IPS-15b (cell line): ENCODE measurements around the gene ARHGAP30.

Experiments
- H3K27me3 ChIP-seq: one replicate; pipeline ENCODE4 v1.6.1; 2013; ENCODE audit warnings: low read length; ENCODE audit not compliant: control insufficient read depth, insufficient read depth
- H3K36me3 ChIP-seq: one replicate; pipeline ENCODE4 v1.6.1; 2013; ENCODE audit warnings: low read length; ENCODE audit not compliant: control insufficient read depth, insufficient read depth
- H3K4me1 ChIP-seq: one replicate; pipeline ENCODE4 v1.6.1; 2013; ENCODE audit warnings: mild to moderate bottlenecking, low read length; ENCODE audit not compliant: control insufficient read depth, insufficient read depth
- H3K4me3 ChIP-seq: one replicate; pipeline ENCODE4 v1.5.1; 2013; ENCODE audit warnings: low read depth, low read length
- H3K9ac ChIP-seq: one replicate; pipeline ENCODE4 v1.6.1; 2013; ENCODE audit warnings: low read depth, mild to moderate bottlenecking, low read length
- H3K9me3 ChIP-seq: one replicate; pipeline ENCODE4 v1.6.1; 2013; ENCODE audit warnings: mild to moderate bottlenecking, low read length; ENCODE audit not compliant: control insufficient read depth, insufficient read depth

The ARHGAP30 gene

DNA sequence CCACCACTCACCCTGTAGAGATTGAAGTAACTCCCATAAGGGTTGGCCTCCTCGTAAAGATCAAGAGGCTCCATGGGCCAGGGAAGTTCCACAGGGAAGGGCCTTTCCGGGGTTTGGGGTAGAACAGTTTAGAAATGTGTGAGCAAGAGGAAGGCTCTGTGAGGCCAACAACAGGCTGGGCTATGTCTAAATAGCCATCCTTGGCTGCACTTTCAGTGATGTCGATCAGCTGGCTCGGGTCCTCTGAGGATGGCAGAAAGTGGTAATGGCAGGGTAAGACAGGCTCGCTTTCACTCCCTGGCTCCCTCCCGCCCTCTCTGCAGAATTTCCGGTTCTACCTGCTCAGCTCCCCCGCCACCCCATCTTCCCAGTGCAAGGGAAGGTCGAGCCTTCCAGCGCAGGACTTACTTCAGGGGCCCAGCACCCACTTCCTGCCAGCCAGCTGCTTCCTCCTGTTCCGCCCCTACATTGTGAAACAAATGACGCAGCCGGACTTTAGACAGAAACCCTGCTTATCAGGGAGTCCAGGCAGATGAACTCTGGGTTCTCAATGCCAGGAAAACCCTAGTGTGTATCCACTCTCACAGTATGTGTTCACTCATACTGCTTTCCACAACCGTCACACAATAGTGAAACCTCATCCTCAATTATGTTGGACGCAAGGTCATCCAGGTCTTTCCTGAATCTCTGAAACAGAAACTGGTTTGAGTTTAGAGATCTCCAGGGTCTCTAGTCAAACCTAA is 56.0 kb downstream of the ARHGAP30 start:
- H3K9ac ChIP-seq = peak overlapping the region; percentile 3
- H3K4me1 ChIP-seq = peaks cover 31% of the 10 kb centered on the region
- H3K36me3 ChIP-seq = peaks cover 2% of the 10 kb centered on the region
- peak overlapping the region; percentile 20 for H3K4me3 ChIP-seq
- H3K9me3 ChIP-seq = no peaks in the 10 kb centered on the region
- H3K27me3 ChIP-seq = no peaks in the 10 kb centered on the region

DNA sequence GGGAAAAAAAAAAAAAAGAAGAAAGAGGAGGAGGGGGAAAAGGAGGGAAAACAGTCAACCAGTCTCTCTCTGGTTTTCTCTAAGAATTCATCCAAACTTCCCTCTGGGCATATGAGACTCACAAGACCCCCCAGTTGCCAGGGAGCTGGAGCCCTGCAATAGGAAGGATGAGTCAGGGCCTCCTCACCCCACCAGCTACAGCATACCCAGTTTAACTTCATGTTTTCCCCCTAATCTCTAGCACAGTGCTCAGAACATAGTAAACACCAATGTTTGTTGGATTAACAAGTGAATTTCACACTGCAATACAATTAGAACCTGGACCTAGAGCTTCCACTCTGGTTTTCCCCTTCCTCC is 56.6 kb downstream of the ARHGAP30 start:
- Histone ChIP-seq H3K4me1 (peaks cover 26% of the 10 kb centered on the region), H3K9ac (no peak overlapping the region), H3K36me3 (peaks cover 2% of the 10 kb centered on the region), H3K27me3 (no peaks in the 10 kb centered on the region), H3K4me3 (no peak overlapping the region), H3K9me3 (no peaks in the 10 kb centered on the region)

DNA sequence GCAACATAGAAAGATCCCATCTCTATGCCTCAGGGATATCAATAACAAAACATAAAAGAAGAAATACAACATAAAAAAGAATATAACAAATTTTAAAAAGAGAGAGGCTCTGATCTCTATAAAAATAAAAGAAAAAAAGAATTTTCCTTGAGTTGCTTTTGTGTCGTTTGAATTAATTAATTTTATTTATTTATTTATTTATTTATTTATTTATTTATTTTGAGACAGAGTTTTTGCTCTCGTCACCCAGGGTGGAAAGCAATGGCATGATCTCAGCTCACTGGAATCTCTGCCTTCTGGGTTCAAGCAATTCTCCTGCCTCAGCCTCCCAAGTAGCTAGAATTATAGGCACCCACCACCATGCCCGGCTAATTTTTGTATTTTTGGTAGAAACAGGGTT is 57.3 kb downstream of the ARHGAP30 start:
- no peak overlapping the region for H3K9ac ChIP-seq
- peaks cover 5% of the 10 kb centered on the region for H3K36me3 ChIP-seq
- H3K9me3 ChIP-seq = no peaks in the 10 kb centered on the region
- peaks cover 20% of the 10 kb centered on the region for H3K4me1 ChIP-seq
- H3K4me3 ChIP-seq = no peak overlapping the region
- H3K27me3 ChIP-seq = no peaks in the 10 kb centered on the region

DNA sequence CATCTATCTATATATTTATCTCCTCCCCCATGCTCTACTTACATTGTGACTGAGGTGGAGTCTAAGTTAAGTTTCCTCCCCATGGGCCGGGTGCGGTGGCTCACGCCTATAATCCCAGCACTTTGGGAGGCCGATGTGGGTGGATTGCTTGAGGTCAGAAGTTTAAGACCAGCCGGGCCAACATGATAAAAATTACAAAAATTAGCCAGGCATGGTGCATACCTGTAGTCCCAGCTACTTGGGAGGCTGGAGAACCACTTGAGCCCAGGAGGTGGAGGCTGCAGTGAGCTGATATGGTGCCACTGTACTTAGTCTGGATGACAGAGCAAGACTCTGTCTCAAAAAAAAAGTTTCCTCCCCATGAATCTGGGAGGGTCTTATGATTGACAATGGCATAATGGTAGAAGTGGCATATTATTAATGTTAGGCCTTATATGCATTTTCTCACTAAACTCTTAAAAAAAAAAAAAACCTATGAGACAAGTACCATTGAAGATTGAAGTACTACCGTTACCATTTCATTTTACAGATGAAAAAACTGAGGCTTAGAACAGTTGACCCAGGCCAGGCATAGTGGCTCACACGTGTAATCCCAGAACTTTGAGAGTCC is 60.0 kb downstream of the ARHGAP30 start:
- no peaks in the 10 kb centered on the region for H3K9me3 ChIP-seq
- peaks cover 5% of the 10 kb centered on the region for H3K36me3 ChIP-seq

DNA sequence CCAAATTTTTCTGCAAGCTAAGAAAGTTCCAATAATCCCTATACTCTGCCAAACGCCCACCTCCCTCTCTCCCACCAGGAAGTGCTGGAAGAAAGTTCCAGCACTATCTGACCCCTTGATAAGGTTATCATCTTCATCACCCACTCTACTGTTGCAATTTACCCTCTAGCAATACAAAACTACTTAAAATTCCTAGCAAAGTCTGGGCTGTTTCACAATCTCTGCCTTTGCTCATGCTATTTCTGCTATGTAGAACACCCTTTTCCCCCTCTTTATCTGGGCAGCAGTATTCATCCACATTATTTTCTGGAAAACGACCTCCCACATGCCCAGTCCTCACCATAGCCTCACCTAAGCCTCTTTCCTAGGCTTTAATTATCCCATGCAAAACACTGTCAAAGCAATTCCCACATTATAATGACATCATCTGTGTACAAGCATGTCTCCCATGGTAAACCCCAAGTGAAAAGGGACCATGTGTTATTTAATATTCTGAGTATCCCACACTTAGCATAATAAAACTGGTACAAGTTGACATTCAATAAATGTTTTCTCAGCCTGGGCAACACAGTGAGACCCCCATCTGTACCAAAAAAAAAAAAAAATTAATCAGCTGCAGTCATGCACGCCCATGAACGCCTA is 60.7 kb downstream of the ARHGAP30 start:
- Histone ChIP-seq H3K27me3 (no peaks in the 10 kb centered on the region), H3K9me3 (no peaks in the 10 kb centered on the region), H3K36me3 (peaks cover 5% of the 10 kb centered on the region), H3K4me3 (no peak overlapping the region), H3K4me1 (peaks cover 8% of the 10 kb centered on the region), H3K9ac (no peak overlapping the region)

More for the DNA sequence above, 60.0 kb downstream of the ARHGAP30 start:
- H3K27me3 ChIP-seq = no peaks in the 10 kb centered on the region
- H3K9ac ChIP-seq = no peak overlapping the region
- H3K4me3 ChIP-seq = no peak overlapping the region
- peaks cover 13% of the 10 kb centered on the region for H3K4me1 ChIP-seq

DNA sequence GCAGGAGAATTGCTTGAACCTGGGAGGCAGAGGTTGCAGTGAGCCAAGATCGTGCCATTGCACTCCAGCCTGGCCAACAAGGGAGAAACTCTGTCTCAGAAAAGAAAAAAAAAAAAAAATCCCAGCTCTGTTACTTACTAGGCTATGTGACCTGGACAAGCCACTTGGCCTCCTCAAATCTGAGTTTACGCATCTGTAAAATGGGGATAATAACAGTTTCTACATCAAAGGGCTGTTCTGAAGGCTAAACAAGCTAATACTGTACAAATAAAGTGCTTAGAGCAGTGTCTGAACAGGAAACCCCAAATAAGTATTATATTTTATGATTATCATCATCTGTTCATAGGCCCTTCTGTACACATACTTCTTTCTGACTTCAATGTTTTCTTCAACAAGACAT is 62.3 kb downstream of the ARHGAP30 start:
- Histone ChIP-seq H3K9me3 (no peaks in the 10 kb centered on the region), H3K9ac (no peak overlapping the region), H3K36me3 (peaks cover 5% of the 10 kb centered on the region), H3K4me3 (no peak overlapping the region), H3K4me1 (no peaks in the 10 kb centered on the region), H3K27me3 (no peaks in the 10 kb centered on the region)

DNA sequence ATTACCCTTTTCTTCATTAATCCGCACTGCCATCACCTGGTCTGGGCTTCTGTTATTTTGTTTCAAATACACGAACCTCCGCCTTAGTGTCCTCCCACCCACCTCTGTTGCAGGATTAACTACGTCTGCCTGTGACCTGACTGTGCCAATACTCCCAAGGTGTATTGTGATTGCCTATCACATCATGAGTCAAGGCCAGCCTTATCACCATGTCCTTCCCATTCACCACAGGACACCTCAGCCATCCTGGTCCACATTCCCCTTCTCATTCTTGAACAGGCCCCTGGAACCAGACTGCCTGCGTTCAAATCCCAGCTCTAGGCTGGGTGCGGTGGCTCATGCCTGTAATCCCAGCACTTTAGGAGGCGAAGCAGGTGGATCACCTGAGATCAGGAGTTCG is 63.1 kb downstream of the ARHGAP30 start:
- Histone ChIP-seq H3K36me3 (peaks cover 8% of the 10 kb centered on the region), H3K9me3 (no peaks in the 10 kb centered on the region), H3K4me3 (no peak overlapping the region), H3K27me3 (no peaks in the 10 kb centered on the region), H3K4me1 (no peaks in the 10 kb centered on the region), H3K9ac (no peak overlapping the region)

DNA sequence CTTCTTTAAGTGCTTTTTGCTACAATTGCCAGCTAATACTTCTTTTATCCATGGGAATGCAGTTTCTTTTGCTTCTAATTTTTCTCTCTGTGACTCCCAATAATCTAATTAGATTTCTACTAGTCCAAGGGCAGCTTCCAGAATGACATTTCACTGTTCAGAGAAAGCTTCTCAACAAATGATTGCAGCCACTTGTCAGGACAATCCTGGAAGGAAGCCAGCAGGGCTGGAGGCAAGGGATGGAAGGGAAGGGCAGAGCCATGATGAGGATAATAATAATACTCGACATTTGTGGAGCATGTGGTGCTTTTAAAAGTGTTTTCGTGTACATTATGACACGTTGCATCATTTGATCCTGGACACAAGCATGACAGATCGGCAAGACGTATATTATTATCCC is 68.2 kb downstream of the ARHGAP30 start:
- no peaks in the 10 kb centered on the region for H3K27me3 ChIP-seq
- peaks cover 43% of the 10 kb centered on the region for H3K36me3 ChIP-seq

DNA sequence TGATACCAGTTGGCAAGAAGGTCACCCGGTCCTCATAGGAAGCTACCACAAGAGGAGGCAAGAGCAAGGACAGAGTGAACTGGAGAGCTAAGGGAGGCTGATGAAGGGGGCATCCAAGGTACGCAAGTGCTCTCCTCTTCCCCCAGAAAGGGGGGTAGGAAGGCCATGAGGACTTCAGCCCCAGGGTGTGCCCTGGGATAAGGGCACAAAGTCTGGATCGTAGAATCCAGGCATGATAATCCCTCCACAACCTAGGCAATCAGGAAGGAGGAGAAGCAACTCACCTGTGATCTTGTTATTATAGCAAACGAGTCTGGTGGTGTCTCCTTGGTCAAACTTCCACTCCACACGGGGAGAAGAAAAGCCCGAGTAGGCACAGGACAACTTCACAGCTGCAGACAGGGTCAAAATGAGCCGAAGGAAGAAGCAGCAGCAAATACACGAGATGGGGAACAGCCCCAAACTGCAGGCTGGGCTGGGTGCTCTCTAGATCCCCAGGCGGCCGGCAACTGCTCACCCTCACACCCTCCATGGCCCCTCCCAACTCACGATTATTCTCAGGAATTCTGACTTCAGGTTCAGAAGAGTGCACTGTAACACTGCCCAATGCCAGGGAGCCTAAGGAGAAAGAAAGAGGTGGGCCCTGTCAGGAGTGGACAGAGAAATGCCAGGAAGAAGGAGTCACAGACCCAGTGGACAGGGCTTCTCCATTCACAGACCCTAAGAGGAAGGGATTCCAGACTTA is 68.8 kb downstream of the ARHGAP30 start:
- Histone ChIP-seq H3K9me3 (no peaks in the 10 kb centered on the region), H3K27me3 (no peaks in the 10 kb centered on the region), H3K4me3 (no peak overlapping the region), H3K36me3 (peaks cover 43% of the 10 kb centered on the region), H3K9ac (no peak overlapping the region), H3K4me1 (no peaks in the 10 kb centered on the region)

More for the DNA sequence above, 68.2 kb downstream of the ARHGAP30 start:
- Histone ChIP-seq H3K4me3 (no peak overlapping the region), H3K4me1 (no peaks in the 10 kb centered on the region), H3K9ac (no peak overlapping the region), H3K9me3 (no peaks in the 10 kb centered on the region)

DNA sequence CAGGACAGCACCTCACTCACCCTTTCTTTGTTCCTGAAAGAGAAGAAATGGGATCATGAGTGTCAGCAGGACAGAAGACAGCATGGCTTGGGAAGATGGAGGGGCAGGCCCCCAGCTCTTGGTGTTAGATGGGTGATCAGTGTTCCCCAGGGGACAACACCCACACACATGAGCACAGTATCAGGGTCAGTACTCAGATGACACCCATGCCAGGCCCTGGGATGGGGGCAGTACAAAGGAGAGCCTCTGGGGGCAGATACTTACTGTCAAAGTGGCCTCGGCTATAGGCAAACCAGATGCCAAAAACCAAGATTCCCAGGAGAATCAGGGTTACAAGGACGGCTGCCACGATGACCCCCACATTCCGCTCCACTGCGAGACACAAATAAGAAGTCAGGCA is 70.3 kb downstream of the ARHGAP30 start:
- Histone ChIP-seq H3K9me3 (no peaks in the 10 kb centered on the region), H3K4me1 (no peaks in the 10 kb centered on the region), H3K4me3 (no peak overlapping the region), H3K9ac (no peak overlapping the region), H3K27me3 (no peaks in the 10 kb centered on the region), H3K36me3 (peaks cover 43% of the 10 kb centered on the region)

DNA sequence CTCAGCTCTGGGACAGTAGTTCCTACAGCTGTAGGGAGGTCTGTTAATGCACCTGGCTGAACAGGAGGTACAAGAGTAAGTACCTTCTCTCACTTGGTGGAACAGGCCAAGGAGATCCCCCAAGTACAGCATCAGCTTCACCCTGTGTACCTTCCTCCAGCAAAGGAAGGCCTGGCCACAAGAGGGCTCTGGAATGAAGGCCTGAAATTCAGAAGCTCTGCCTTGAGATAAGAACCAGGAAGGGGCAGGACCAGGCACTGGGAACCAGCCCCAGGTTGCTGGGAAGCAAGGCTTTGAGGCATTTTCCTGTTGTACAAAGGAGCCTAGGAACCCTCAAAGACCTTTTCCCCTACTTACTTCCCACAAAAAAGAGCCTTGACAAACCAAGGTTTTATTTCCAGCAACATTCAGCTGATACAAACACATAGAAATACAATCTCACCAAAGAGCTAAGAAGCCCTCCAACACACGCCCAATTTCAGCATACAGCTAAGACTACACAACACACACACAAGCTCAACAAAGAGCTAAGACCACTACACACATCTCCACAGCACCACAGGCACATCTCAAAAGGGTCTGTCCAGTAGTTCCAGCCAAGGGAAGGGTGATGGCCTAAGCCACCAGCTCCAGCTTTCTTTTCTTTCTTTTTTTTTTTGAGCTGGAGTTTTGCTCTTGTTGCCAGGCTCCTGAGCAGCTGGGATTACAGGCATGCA is 72.2 kb downstream of the ARHGAP30 start:
- peaks cover 43% of the 10 kb centered on the region for H3K36me3 ChIP-seq
- H3K9me3 ChIP-seq = no peaks in the 10 kb centered on the region
- no peaks in the 10 kb centered on the region for H3K4me1 ChIP-seq
- H3K4me3 ChIP-seq = no peak overlapping the region
- no peak overlapping the region for H3K9ac ChIP-seq
- H3K27me3 ChIP-seq = no peaks in the 10 kb centered on the region
